Erythroblast (primary cell): ENCODE measurements around the gene KRT5.

Experiments
- GATA1 ChIP-seq: IDR thresholded peaks from 2 replicates; pipeline ENCODE4 v1.6.1; 2011; ENCODE audit warnings: low read depth, mild to moderate bottlenecking, control low read depth, low read length, moderate library complexity
- POLR2A ChIP-seq: IDR thresholded peaks from 2 replicates; pipeline ENCODE4 v1.6.1; 2011; ENCODE audit warnings: mild to moderate bottlenecking, low read length

- TF ChIP-seq POLR2A, result no peak
- TF ChIP-seq GATA1, result no peak
Measured at GRCh38 chr12:52527121-52527800, 7.1 kb upstream of the KRT5 start.
